BE2C (cell line): ENCODE measurements around the gene USP37.

Experiments used
- DNase-seq: peaks from one replicate; pipeline ENCODE4 v3.0.0-alpha.2; 2020
- H3K27me3 ChIP-seq: fragments of 250-450 bp; sonication (Bioruptor Pico); 2 replicates; pipeline ENCODE4 v1.5.1; 2020; ENCODE audit warnings: mild to moderate bottlenecking
- H3K36me3 ChIP-seq: fragments of 250-450 bp; sonication (Bioruptor Pico); 2 replicates; pipeline ENCODE4 v1.5.1; 2020; ENCODE audit warnings: mild to moderate bottlenecking
- H3K4me1 ChIP-seq: fragments of 250-450 bp; sonication (Bioruptor Pico); 2 replicates; pipeline ENCODE4 v1.5.1; 2020
- H3K4me3 ChIP-seq: 2 replicates; pipeline ENCODE4 v1.5.1; 2011; ENCODE audit warnings: low read depth, low read length
- H3K9me3 ChIP-seq: fragments of 250-450 bp; sonication (Bioruptor Pico); 2 replicates; pipeline ENCODE4 v1.5.1; 2020
- CTCF ChIP-seq: IDR thresholded peaks from 2 replicates; pipeline ENCODE4 v1.5.1; 2012; ENCODE audit warnings: mild to moderate bottlenecking, low read depth, low read length

The USP37 gene

DNA sequence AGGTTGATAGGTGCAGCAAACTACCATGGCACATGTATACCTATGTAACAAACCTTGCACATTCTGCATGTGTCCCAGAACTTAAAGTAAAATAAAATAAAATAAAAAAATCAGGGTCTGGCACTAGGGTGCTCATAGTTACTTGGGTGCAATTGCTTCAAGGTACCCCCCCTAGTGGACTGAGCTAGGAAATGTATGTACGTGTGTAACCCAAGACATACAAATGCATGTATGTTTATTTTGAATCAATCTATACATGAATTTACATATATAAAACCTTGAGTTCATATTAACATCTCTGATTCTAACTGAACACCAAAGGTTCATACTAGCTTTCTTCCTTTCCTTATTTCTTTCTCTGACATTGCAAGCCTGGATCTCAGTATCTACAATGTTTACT is 51.5 kb downstream of the USP37 start:
- Histone ChIP-seq H3K9me3 (no peaks in the 10 kb centered on the region), H3K4me3 (no peak overlapping the region), H3K36me3 (peaks cover 8% of the 10 kb centered on the region), H3K27me3 (no peaks in the 10 kb centered on the region), H3K4me1 (no peaks in the 10 kb centered on the region)
- peak; percentile 50 for TF ChIP-seq CTCF
- DNase-seq: no peak

DNA sequence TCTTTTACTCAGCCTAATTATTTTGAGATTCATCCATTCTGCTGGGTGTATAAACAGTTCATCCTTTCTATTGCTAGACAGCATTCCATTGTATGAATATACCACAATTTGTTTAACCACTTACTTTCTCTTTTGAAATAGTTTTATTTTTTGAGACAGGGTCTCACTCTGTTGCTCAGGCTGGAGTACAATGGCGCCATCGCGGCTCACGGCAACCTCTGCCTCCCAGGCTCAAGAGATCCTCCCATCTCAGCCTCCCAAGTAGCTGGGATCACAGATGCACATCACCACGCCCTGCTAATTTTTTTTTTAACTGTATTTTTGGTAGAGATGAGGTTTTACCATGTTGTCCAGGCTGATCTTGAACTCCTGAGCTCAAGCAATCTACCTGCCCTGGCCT is 54.5 kb downstream of the USP37 start:
- no peak for TF ChIP-seq CTCF
- Histone ChIP-seq H3K4me3 (no peak overlapping the region), H3K36me3 (peaks cover 4% of the 10 kb centered on the region), H3K27me3 (no peaks in the 10 kb centered on the region), H3K4me1 (no peaks in the 10 kb centered on the region), H3K9me3 (no peaks in the 10 kb centered on the region)
- DNase-seq: no peak

DNA sequence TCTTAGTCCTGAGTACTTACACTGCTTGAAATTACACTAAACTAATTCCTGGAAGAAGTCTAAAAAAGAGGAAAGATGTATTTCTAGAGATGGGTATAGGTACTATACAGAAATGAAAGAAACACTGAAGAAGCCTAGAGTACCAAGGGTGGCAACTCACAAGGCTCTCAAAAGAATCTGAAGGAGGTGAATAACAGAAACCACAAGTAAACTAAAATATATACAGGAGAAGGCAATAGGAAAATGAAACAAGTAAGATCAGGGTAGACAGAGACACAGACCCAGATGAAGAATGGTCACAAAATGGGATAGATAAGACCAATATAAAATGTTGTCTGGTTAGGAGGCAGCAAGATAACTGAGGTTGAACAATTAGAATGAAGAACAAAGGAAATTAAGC is 59.9 kb downstream of the USP37 start:
- Histone ChIP-seq H3K4me3 (no peak overlapping the region), H3K27me3 (no peaks in the 10 kb centered on the region), H3K9me3 (no peaks in the 10 kb centered on the region), H3K4me1 (no peaks in the 10 kb centered on the region), H3K36me3 (no peaks in the 10 kb centered on the region)
- DNase-seq: no peak
- TF ChIP-seq CTCF: no peak

DNA sequence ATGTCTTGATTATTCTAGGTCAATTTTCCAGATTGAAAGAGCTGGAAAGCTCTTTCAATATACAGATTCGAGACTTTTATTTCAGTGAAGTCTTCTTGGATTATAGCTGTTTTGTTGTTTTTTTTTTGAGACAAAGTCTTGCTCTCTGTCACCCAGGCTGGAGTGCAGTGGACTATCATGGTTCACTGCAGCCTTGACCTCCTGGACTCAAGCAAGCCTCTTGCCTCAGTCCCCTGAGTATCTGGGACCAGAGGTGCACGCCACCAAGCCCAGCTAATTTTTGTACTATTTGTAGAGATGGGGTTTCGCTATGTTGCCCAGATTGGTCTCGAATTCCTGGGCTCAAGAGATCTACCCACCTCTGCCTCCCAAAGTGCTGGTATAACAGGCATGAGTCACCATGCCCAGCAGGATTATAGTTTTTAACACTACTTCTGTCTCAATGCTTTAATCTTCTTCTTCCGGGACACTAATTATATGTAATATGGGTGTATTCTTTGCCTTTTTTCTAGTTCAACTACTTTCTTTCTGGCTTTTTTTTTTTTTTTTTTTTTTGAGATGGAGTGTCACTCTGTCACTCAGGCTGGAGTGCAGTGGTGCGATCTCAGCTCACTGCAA is 62.3 kb downstream of the USP37 start:
- Histone ChIP-seq H3K9me3 (no peaks in the 10 kb centered on the region), H3K27me3 (no peaks in the 10 kb centered on the region), H3K4me1 (no peaks in the 10 kb centered on the region), H3K4me3 (no peak overlapping the region), H3K36me3 (no peaks in the 10 kb centered on the region)
- no peak for TF ChIP-seq CTCF
- no peak for DNase-seq

DNA sequence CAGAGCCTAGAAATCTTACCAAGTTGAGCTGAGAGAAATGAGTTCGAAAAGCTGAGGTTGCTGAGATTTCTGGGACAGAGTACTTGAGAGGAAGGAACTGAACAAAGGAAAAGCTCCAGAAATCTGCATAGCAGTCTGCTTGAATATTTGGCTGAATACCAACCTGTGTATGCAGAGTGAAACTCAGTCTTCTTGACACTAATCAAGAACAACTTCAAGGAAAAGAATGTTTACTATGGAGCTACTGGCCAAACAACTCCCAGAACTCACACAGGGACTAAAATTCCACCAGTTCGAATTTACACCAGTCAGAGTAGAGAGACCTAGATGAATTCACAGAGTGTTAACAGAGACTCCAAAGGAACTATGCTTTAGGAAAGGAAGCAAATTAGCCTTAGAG is 66.5 kb downstream of the USP37 start:
- no peaks in the 10 kb centered on the region for H3K27me3 ChIP-seq
- H3K36me3 ChIP-seq: peaks cover 13% of the 10 kb centered on the region
- TF ChIP-seq CTCF: no peak
- DNase-seq: no peak
- no peaks in the 10 kb centered on the region for H3K4me1 ChIP-seq
- H3K9me3 ChIP-seq: no peaks in the 10 kb centered on the region
- H3K4me3 ChIP-seq: no peak overlapping the region

GRCh38 chr2:218500501-218501060 is 67.6 kb downstream of the USP37 start:
- Histone ChIP-seq H3K4me1 (no peaks in the 10 kb centered on the region), H3K27me3 (no peaks in the 10 kb centered on the region), H3K36me3 (peaks cover 13% of the 10 kb centered on the region), H3K9me3 (no peaks in the 10 kb centered on the region), H3K4me3 (no peak overlapping the region)
- TF ChIP-seq CTCF: no peak
- no peak for DNase-seq
